Stimulated activated CD8-positive, alpha-beta memory T cell treated with anti-CD3 and anti-CD28 coated beads, Interleukin-15, amount 100 ng/mL, for 48 hours (primary cell): ENCODE measurements around the gene SPDYE18.
"Not testable (repeated sequence)": the region's sequence is repeated elsewhere in the genome, so short reads cannot be mapped to it uniquely, and the experiment has no call there.

Source experiments
- DNase-seq, 2 donors: peaks; one replicate each; pipeline ENCODE4 v3.0.0-alpha.2; 2020; ENCODE audit warnings: low read depth in 2 of 2

The SPDYE18 gene

GRCh38 chr7:77062557-77062956, at the start of gene SPDYE18:
Gene SPDYE18 (minus strand): TSS chr7:77062558. CDS start chr7:77060512, 2,046 bp downstream.
- DNase-seq, result not testable (repeated sequence)

GRCh38 chr7:77108362-77108761, 46.0 kb upstream of the SPDYE18 start:
- not testable (repeated sequence) for DNase-seq

- not testable (repeated sequence) for DNase-seq
Observed at GRCh38 chr7:77107659-77108058, 45.3 kb upstream of the SPDYE18 start.

GRCh38 chr7:77105904-77106303, 43.5 kb upstream of the SPDYE18 start:
- DNase-seq, result not testable (repeated sequence)

- not testable (repeated sequence) for DNase-seq
Observed at GRCh38 chr7:77102671-77103070, 40.3 kb upstream of the SPDYE18 start.

GRCh38 chr7:77101187-77101586, 38.8 kb upstream of the SPDYE18 start:
- not testable (repeated sequence) for DNase-seq

- DNase-seq, result not testable (repeated sequence)
Observed at GRCh38 chr7:77100501-77100900, 38.1 kb upstream of the SPDYE18 start.

- DNase-seq, result not testable (repeated sequence)
Observed at GRCh38 chr7:77092301-77092700, 29.9 kb upstream of the SPDYE18 start.

GRCh38 chr7:77082192-77082591, 19.8 kb upstream of the SPDYE18 start:
- not testable (repeated sequence) for DNase-seq

- not testable (repeated sequence) for DNase-seq
Observed at GRCh38 chr7:77080236-77080635, 17.9 kb upstream of the SPDYE18 start.

- not testable (repeated sequence) for DNase-seq
Observed at GRCh38 chr7:77079624-77080023, 17.3 kb upstream of the SPDYE18 start.

- not testable (repeated sequence) for DNase-seq
Observed at GRCh38 chr7:77079112-77079511, 16.8 kb upstream of the SPDYE18 start.

GRCh38 chr7:77077060-77077459, 14.7 kb upstream of the SPDYE18 start:
- not testable (repeated sequence) for DNase-seq

- not testable (repeated sequence) for DNase-seq
Observed at GRCh38 chr7:77074786-77075396, 12.5 kb upstream of the SPDYE18 start.

- not testable (repeated sequence) for DNase-seq
Observed at GRCh38 chr7:77071108-77071507, 8.8 kb upstream of the SPDYE18 start.

GRCh38 chr7:77065869-77066268, 3.5 kb upstream of the SPDYE18 start:
- not testable (repeated sequence) for DNase-seq

- DNase-seq, result not testable (repeated sequence)
Observed at GRCh38 chr7:77063732-77064131, 1.4 kb upstream of the SPDYE18 start.

- not testable (repeated sequence) for DNase-seq
Observed at GRCh38 chr7:77032261-77032660, 30.1 kb downstream of the SPDYE18 start, which contains the start of gene SPDYE17. Gene SPDYE17 (minus strand): TSS chr7:77032361. CDS start chr7:77030570, 1,791 bp downstream.

GRCh38 chr7:77026349-77026748, 36.0 kb downstream of the SPDYE18 start:
- DNase-seq, result not testable (repeated sequence)

- DNase-seq, result not testable (repeated sequence)
Observed at GRCh38 chr7:77010074-77010680, 52.2 kb downstream of the SPDYE18 start.

GRCh38 chr7:77008000-77008399, 54.4 kb downstream of the SPDYE18 start:
- DNase-seq, result not testable (repeated sequence)

GRCh38 chr7:77006127-77007110, 55.9 kb downstream of the SPDYE18 start:
- not testable (repeated sequence) for DNase-seq
